Calu3 (cell line): ENCODE results near the gene FRY. TPM values are rescaled to one million over a fixed set of nuclear protein-coding genes. Genes with fewer than 3 reads are reported as not detected.

Source experiments
- BruUV-seq: library from RNA; stranded (reverse); fragments of 400-500 nt; replicated peaks from 2 replicates; lab custom pipeline; 2021; lab: Mats Ljungman, UMichigan
- CTCF ChIA-PET: fragments of 300-600 bp; sonication (Branson Sonifier 250); formaldehyde crosslinking; loops from one replicate; lab custom pipeline; 2022; ENCODE audit warnings: antibody characterized with exemption; lab: Charles Lee
- DNase-seq: peaks from one replicate; pipeline ENCODE4 v3.0.0; 2022
- H3K27ac Mint-ChIP-seq: one replicate; pipeline ENCODE4 v1.8.0; 2022; ENCODE audit warnings: mixed read lengths; ENCODE audit not compliant: unreplicated experiment
- H3K27me3 Mint-ChIP-seq: one replicate; pipeline ENCODE4 v1.8.0; 2022; ENCODE audit warnings: mixed read lengths; ENCODE audit not compliant: unreplicated experiment
- H3K36me3 Mint-ChIP-seq: one replicate; pipeline ENCODE4 v1.8.0; 2022; ENCODE audit warnings: mild to moderate bottlenecking, moderate library complexity, mixed read lengths; ENCODE audit not compliant: insufficient read depth, unreplicated experiment
- H3K4me1 Mint-ChIP-seq: one replicate; pipeline ENCODE4 v1.8.0; 2022; ENCODE audit warnings: mild to moderate bottlenecking, low read depth, mixed read lengths; ENCODE audit not compliant: unreplicated experiment
- H3K4me3 Mint-ChIP-seq: one replicate; pipeline ENCODE4 v1.8.0; 2022; ENCODE audit warnings: mild to moderate bottlenecking, low read depth, moderate library complexity, mixed read lengths; ENCODE audit not compliant: unreplicated experiment
- H3K9me3 Mint-ChIP-seq: one replicate; pipeline ENCODE4 v1.8.0; 2022; ENCODE audit warnings: low read depth, mixed read lengths; ENCODE audit not compliant: unreplicated experiment
- CTCF ChIP-seq: fragments of 200-600 bp; IDR thresholded peaks from one replicate; pipeline ENCODE4 v1.8.0; 2022; ENCODE audit warnings: antibody characterized with exemption; ENCODE audit not compliant: unreplicated experiment
- intact Hi-C: fragments of 100-400 bp; cut with micrococcal nuclease; formaldehyde crosslinking; loops from one replicate; pipeline ENCODE4 v1.10.0; 2022; ENCODE audit not compliant: unreplicated experiment
- total RNA-seq: library from RNA; stranded (reverse); gene quantifications from 2 replicates; pipeline ENCODE4 v1.2.3, GENCODE V29; 2022

Gene FRY
- total RNA-seq, 1 experiment from 2014 or later = 6.2 TPM

GRCh38 chr13:32117701-32118100 lies 86.1 kb downstream of the FRY start:
- Mint-ChIP-seq H3K9me3 (peaks cover 2% of the 10 kb centered on the region), H3K27ac (no peak overlapping the region), H3K27me3 (no peaks in the 10 kb centered on the region), H3K4me1 (no peaks in the 10 kb centered on the region), H3K36me3 (no peaks in the 10 kb centered on the region), H3K4me3 (no peak overlapping the region)
- no TSS peak for BruUV-seq
- no peak for DNase-seq
- intact Hi-C loops = no loop called here
- TF ChIP-seq CTCF = no peak
- CTCF ChIA-PET = no interaction called here

GRCh38 chr13:32121316-32121715 lies 89.7 kb downstream of the FRY start:
- BruUV-seq = no TSS peak

GRCh38 chr13:32124743-32125142 lies 93.2 kb downstream of the FRY start:
- intact Hi-C loops = no loop called here
- no peak for DNase-seq
- H3K36me3 Mint-ChIP-seq = no peaks in the 10 kb centered on the region
- H3K4me1 Mint-ChIP-seq = no peaks in the 10 kb centered on the region
- TF ChIP-seq CTCF = no peak
- H3K4me3 Mint-ChIP-seq = no peak overlapping the region
- H3K27me3 Mint-ChIP-seq = no peaks in the 10 kb centered on the region
- CTCF ChIA-PET = no interaction called here
- peaks cover 6% of the 10 kb centered on the region for H3K9me3 Mint-ChIP-seq
- H3K27ac Mint-ChIP-seq = no peak overlapping the region
- no TSS peak for BruUV-seq

More at GRCh38 chr13:32121316-32121715, 89.7 kb downstream of the FRY start:
- H3K4me3 Mint-ChIP-seq = no peak overlapping the region
- H3K9me3 Mint-ChIP-seq = peaks cover 6% of the 10 kb centered on the region
- DNase-seq = no peak
- H3K4me1 Mint-ChIP-seq = no peaks in the 10 kb centered on the region
- no peaks in the 10 kb centered on the region for H3K36me3 Mint-ChIP-seq
- H3K27me3 Mint-ChIP-seq = no peaks in the 10 kb centered on the region
- no peak overlapping the region for H3K27ac Mint-ChIP-seq
- TF ChIP-seq CTCF = no peak
- intact Hi-C loops = no loop called here
- CTCF ChIA-PET = no interaction called here

GRCh38 chr13:32125221-32125689 lies 93.7 kb downstream of the FRY start:
- H3K4me3 Mint-ChIP-seq = no peak overlapping the region
- no peak overlapping the region for H3K27ac Mint-ChIP-seq
- no peaks in the 10 kb centered on the region for H3K4me1 Mint-ChIP-seq
- peaks cover 6% of the 10 kb centered on the region for H3K9me3 Mint-ChIP-seq
- CTCF ChIA-PET = no interaction called here
- BruUV-seq = no TSS peak
- intact Hi-C loops = no loop called here
- no peaks in the 10 kb centered on the region for H3K36me3 Mint-ChIP-seq
- no peaks in the 10 kb centered on the region for H3K27me3 Mint-ChIP-seq
- no peak for TF ChIP-seq CTCF
- no peak for DNase-seq
